ENCODE results near the gene TBC1D22A.
A peak's percentile ranks its signal among the peaks of the same experiment; 100 is the strongest.

TBC1D22A gene

GRCh38 chr22:46934746-46935491 is 172.5 kb downstream of the TBC1D22A start:
- peak; percentile 97 for DNase-seq (ENCODE audit: low spot score)

- DNase-seq (ENCODE audit: low spot score), result no peak
These were observed 173.3 kb downstream of the TBC1D22A start for GRCh38 chr22:46935506-46936377.

- DNase-seq (ENCODE audit: low spot score), result no peak
These were observed 174.0 kb downstream of the TBC1D22A start for GRCh38 chr22:46936378-46936903.

GRCh38 chr22:46937185-46937584 is 174.7 kb downstream of the TBC1D22A start:
- no peak for DNase-seq (ENCODE audit: low spot score)

- DNase-seq (ENCODE audit: low spot score), result no peak
These were observed 175.5 kb downstream of the TBC1D22A start for GRCh38 chr22:46937939-46938338.

GRCh38 chr22:46941968-46942798 is 179.7 kb downstream of the TBC1D22A start:
- DNase-seq (ENCODE audit: low spot score), result peak; percentile 86

DNA sequence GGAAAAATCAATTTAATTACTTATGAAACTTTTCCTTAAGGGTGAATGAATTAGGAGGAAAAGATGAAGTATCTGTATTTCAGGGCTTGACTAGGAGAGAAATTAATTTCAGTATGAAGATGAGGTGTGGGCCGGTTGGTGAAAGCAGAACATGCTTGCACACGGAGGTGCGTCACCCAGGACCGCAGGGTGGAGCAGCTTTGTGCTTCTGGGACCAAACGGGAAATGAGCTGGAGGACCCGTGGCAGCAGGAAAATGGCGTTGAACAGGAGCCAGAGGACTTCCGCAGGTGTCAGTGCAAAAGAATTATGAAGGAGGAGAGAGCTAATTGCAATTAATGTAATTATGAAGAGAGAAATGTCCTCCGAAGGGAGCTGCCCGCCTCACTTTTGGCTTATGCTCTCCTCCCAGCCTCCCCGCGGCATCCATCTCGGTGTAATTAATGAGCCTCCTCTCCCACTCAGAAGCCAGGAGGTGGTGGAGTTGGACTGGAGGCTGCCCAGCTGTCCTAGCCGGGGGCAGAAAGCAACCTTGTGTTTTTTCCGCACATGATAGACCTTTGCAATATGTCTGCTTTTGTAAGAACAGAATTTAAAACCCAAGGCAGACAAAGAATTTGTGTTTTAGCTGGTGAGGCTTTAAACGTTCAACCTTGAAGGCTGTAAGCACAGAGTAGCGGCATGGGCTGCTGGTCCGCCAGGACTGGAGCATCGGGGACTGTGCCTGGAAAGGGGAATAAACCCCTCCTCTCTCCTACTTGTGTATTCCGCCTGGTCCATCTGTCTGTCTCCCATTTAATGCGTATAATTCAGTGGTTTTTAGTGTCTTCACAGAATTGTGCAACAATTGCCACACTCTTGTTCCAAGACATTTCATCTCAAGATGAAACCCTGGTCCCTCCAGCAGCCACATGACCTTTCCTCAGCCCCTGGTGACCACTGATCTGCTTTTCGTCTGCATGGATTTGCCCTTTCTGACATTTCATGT is 180.6 kb downstream of the TBC1D22A start:
- no peak for DNase-seq (ENCODE audit: low spot score)

GRCh38 chr22:46945481-46945880 is 183.0 kb downstream of the TBC1D22A start:
- DNase-seq (ENCODE audit: low spot score), result no peak

GRCh38 chr22:46946383-46946962 is 184.0 kb downstream of the TBC1D22A start:
- DNase-seq (ENCODE audit: low spot score), result no peak

GRCh38 chr22:46947516-46948257 is 185.2 kb downstream of the TBC1D22A start:
- DNase-seq (ENCODE audit: low spot score), result no peak

- DNase-seq (ENCODE audit: low spot score), result no peak
These were observed 186.1 kb downstream of the TBC1D22A start for GRCh38 chr22:46948411-46949144.

GRCh38 chr22:46951350-46951749 is 188.9 kb downstream of the TBC1D22A start:
- DNase-seq (ENCODE audit: low spot score), result no peak

- no peak for DNase-seq (ENCODE audit: low spot score)
These were observed 189.5 kb downstream of the TBC1D22A start for GRCh38 chr22:46951973-46952372.

DNA sequence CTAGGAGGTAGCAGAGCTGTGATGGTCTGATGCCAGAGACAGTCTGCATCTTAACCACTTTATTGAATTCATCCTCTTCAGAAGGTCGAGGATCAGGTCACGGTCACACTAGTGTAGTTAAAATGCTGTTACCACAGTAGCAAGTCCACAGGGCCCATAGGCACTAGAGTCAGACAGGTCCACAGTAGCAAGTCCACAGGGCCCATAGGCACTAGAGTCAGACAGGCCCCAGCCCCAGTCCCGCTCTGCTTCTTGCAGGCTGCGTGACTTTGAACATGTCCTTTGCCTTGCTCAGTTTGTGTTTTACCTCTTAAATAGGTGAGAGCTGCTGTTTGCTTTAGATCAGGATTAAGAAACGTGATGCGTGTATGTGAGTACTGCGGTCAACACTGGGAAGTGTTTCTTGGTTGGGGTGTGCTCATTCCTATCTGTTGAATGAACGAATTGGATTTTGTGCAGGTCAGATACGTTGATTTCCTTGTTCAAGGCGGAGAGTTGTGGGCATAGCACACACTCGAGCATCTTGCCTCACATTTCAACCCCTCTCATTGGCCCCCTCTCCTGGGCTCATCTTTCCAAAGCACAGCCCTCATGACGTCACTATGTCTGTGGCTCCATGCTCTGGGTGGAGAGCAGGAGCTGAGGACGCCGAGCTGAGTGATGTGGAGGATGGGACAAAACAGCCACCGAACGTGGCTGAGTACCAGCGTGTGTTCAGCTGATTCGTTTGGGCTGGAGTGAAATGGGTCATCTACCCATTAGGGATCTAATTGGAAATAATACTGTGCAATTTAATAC is 191.7 kb downstream of the TBC1D22A start:
- DNase-seq (ENCODE audit: low spot score), result no peak

DNA sequence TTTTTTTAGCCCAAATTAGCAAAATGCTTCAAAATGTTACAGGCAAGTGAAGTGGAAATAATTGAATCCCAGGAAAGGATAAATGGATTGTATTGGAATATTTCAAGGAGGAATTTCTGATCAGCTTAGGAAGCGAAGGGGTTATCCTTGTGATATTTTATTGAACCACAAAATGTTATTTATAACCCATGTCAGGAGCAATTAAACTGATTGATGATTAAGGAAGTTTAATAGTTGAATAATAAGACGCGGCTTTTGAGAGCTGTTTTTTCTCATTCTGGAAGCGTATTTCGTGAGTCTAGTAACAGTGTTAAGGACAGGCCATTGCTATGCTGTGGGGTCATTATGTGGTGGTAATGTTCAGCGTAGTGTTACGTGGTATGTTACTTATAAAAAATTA is 192.3 kb downstream of the TBC1D22A start:
- DNase-seq (ENCODE audit: low spot score), result no peak

DNA sequence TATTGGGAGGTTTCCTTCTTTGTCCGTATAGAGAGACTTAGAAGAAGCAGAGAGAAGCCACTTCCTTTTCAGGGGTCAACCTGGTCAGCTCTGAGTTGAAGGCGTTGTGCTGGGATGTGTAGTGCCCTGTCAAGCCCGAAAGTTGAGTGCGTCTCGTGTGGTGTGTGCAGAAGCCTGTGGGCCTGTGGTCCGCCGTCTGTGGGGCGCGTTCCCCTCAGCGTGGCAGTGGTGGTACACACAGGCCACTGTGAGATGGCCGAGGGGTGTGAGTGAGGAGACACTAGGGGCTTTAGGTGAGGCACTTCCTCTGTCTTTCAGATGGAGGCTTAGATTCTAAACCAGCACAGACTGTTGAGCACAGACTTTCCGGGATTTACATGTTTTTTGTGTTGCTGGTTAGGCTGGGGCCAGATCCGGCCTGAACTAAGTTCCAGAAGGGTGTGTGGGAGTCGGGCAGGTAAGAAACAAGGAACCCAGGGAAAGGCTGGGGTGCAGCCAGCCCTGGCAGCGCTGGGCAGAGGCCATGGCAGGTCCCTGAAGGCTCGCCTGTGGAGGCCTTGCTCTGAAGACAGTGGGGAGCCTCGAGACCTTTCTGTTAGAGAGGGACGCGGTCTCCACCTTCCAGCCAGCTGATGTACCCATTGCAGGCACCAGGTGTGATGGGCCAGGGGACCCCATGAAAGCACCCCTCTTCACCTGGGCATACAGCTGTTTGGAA is 194.2 kb downstream of the TBC1D22A start:
- DNase-seq (ENCODE audit: low spot score), result no peak

DNA sequence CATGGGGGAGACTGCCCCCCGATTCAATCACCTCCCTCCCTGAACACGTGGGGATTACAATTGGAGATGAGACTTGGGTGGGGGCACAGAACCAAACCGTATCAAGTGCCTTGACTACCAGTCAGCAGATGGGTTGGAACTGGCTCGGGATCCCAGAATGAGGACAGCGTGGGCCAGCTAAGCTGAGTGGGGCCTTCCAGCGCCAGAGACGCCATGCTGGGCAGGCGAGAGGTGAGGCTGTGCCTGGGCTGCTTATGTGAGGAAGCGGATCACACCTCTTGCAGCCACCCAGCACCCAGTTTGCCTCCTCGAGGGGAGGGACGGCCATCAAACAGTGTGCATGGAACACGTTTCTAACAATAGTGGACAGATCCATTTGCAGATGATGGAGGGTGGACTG is 195.1 kb downstream of the TBC1D22A start:
- DNase-seq (ENCODE audit: low spot score), result no peak

- no peak for DNase-seq (ENCODE audit: low spot score)
These were observed 195.7 kb downstream of the TBC1D22A start for GRCh38 chr22:46958191-46958590.

Data from kidney capillary endothelial cell (primary cell).